G401 (cell line): ENCODE data around the gene PEAK1. TPM values are rescaled to one million over a fixed set of nuclear protein-coding genes. Genes with fewer than 3 reads are reported as not detected.
"Not testable (repeated sequence)": the region's sequence is repeated elsewhere in the genome, so short reads cannot be mapped to it uniquely, and the experiment has no call there.

Experiments
- DNase-seq: peaks from one replicate; pipeline ENCODE4 v3.0.0-alpha.2; 2015; ENCODE audit warnings: low spot score
- in situ Hi-C: cut with HindIII; loops from 2 replicates; pipeline ENCODE4 v1.10.0; 2016; ENCODE audit warnings: low sequenced_read_pairs, mixed read lengths
- total RNA-seq: library from RNA; depleted of rRNA; stranded (reverse); fragments of >200 nt; shearing (Covaris generic); gene quantifications from 2 replicates; pipeline ENCODE4 v1.2.3, GENCODE V29; 2014

Gene PEAK1
- total RNA-seq, 1 experiment from 2014 or later, result 14.3 TPM

DNA sequence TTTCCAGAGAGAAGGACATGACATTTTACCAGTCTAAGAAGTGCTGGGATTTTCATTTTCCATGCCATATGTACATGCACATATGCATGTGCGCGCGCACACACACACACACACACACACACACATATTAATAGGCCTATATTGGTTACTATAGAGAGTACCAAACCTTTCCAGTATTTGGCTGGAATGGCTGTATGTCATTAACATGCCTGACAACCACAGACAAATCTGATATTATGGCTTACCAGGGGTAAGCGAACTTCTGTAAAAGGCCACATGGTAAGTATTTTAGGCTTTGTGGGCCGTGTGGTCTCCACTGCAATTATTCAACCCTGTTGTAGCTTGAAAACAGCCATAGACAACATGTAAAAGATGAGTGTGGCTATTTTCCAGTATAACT lies 251.8 kb downstream of the PEAK1 start:
- DNase-seq, result no peak
- in situ Hi-C loops, result no loop called here

DNA sequence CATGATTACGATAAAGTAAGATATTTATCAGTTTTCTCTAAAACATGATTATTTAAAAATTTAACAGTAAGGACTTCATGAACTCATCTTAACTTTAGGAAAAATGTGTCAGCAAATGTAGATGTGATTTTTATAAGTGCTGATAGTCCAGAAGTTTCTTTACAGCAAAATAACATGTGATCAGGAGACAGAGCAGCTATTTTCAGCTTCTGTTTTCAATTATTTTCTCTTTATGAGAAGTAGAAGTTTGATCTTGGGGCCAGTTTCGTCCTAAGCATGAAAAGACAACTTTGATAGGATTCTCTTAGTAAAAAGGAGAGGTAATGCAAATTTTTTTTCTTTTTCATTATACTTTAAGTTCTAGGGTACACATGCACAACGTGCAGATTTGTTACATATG lies 252.5 kb downstream of the PEAK1 start:
- no peak for DNase-seq
- in situ Hi-C loops, result no loop called here

DNA sequence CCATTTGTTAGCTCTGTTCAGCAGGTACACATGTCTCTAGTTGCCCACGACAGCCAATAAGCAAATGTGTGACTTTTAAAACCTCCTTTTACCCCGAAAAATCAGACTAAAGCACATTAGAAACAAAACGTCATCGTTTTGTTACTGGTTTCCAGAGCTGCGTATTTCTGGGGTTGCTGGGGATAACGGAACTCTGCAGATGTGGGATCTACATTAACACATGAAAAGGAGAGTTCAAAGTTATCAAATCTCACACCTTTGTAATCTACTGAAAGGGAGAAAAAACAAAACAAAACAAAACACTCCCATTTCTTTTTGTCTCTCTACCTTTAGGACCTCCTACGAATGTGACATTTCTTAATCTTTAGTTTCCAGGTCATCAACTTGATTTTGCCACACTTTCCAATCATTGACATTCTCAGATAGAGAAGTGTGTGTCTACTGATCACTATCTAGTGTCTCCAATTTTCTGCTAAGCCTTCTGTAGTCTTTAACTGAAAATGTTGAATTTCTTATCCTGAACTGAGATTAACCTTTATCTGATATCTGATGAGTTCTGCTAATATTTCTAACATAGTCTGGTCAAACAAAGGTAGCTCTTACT lies 256.0 kb downstream of the PEAK1 start:
- DNase-seq, result no peak
- in situ Hi-C loops, result no loop called here

DNA sequence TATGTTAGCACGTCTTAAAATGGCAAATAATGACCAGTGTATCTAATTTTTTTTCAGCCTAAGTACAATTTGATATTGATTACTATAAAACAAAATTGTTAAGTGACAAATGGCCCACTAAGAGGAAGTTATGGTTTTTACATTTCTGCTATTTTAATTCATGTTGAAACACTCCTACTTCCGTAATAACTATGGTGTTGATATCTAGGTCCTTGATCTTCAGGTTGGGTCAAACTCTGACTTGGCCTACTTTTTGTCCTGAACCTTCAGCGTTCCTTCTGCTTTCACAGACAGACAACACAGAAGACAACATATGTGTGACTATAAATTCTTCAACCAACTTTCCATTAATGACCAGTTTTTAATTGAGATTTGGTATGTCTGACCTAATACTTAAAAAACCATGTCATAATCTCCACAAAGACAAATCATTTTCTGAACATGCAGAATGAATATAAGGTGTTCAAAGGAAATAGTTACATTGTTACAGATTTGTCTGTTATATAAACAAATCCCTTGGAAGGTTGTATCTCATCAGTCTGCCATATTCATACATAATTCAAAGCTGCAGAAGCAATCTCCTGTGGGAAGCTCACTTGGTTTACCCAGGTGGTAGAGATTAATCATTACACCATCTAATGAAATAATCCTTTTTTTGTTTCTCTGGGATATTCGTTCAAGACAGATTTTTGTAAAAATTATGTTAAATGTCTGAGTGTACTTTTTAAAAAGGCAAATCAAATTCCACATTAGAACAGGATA lies 256.9 kb downstream of the PEAK1 start:
- in situ Hi-C loops, result no loop called here
- DNase-seq, result no peak

DNA sequence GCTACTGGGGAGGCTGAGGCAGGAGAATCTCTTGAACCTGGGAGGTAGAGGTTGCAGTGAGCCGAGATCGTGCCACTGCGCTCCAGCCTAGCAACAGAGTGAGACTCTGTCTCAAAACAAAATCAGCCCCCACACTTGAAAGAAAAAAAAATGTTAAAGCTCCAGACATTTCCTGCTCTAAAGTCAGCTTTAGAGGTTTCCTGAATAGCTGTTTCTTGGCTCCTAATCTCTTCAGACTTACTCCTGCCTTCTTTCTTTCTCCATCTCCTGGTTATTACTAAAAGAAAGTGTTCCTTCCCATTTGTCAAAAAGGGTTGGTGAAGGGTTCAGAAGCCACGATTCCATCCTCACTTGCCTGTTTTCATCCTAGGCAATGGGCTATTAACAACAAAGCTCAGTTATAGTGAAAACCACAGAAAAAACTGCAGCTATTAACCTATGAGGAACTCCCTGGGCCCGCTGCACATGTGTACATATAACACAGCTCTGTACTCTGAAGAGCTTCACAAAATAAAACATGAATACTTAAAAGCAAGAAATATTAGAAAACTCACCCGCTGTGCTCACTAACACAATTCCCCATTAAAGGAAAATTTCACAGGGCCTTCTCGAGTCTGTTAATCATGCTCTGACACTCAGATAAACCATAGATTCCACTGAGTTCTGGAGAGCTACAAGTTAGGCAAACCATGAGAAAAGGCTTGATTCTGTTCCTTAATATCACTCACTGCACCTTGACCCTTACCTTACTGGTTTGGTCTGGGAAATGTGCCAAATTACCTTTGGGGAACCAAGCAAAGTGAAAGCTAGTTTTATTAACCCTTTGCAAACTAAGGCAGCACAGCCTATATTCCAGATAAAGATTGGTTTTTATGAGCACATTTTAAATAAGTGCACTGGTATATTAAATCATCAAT lies 259.1 kb downstream of the PEAK1 start:
- no peak for DNase-seq
- in situ Hi-C loops, result no loop called here

DNA sequence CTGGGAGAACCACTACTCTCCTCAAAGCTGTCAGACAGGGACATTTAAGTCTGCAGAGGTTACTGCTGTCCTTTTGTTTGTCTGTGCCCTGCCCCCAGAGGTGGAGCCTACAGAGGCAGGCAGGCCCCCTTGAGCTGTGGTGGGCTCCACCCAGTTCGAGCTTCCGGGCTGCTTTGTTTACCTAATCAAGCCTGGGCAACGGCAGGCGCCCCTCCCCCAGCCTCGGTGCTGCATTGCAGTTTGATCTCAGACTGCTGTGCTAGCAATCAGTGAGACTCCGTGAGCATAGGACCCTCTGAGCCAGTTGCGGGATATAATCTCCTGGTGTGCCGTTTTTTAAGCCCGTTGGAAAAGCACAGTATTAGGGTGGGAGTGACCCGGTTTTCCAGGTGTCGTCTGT lies 263.9 kb downstream of the PEAK1 start:
- DNase-seq, in situ Hi-C loops: not testable (repeated sequence)

DNA sequence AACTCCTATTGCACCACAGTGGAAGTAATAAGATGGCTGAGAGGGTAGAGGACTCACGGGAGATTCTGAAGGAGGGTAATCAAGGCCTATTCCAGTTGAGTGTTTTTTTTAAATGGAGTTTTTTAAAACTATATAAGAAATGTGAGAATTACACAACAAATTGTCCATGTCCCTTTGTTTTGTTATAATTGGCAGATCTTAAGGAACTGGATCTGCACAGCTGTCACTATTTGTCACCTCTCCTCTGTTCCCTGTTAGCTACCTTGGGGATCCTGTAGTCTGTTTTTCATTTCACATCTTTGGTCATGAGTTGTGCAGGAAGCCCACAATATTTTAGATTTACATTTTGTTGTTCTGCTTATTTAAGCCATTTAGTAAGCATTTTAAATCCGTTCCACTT lies 271.7 kb downstream of the PEAK1 start:
- in situ Hi-C loops, result no loop called here
- no peak for DNase-seq

DNA sequence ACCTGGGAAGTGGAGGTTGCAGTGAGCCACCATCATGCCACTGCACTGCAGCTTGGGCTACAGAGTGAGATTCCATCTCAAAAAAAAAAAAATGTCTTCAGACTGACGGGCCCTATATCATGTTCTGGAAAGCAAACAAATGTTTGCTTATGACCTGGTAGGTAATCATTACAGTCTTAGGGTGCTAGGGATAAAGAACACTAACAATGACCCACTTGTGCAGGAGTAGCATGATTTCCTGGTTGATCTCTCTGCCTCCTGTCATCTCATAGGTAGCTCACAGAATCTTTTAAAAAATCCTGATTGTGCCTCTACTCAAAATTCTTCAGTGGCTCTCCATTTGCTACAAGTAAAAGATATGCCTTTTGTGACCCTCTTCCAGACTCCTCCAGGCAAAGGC lies 274.5 kb downstream of the PEAK1 start:
- DNase-seq, result no peak
- in situ Hi-C loops, result no loop called here

DNA sequence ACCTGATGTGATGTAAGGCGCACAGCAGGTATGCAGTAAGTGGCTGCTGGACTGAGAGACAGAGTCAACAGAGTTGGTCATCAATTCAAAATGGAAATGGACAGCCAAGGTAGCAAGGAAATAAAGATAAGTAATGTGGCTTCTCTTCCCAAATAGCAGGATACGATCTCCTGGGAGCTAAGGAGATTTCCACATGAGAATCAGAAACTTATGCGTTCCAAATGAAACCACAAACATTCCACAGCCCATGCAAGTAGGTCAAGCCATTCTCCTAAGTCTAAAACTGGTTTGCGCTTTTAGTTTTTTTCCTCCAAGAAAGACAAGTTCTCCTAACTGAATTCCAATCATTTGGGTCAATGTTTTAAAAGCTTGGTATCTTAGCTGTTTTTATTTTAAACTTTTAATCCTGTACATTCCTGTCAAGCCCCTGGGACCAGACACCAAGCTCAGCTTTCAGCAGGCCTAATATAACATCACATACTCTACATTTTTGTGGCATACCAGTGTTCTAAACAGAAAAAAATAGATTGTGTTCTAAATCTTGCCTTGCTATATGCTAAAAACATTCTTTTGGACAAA lies 275.3 kb downstream of the PEAK1 start:
- in situ Hi-C loops, result no loop called here
- no peak for DNase-seq

DNA sequence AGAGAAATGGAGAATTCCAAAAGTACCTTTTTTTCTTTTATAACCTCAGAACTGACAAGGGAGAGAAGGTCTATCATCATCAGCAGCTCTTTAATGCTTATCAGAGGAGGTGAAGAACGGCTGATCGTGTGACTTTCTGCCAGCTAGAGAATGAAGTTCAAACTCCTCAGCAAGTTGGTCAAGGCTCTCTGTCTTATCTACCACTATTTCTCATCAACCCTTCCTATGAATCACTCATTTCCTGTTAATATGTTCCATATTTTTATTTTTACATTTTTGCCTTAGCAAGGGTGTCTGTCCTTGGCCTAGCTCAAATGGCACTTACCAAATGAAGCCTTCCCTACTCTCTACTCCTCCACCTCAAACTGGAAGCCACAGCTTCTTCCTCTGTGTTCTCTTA lies 275.9 kb downstream of the PEAK1 start:
- in situ Hi-C loops, result no loop called here

DNA sequence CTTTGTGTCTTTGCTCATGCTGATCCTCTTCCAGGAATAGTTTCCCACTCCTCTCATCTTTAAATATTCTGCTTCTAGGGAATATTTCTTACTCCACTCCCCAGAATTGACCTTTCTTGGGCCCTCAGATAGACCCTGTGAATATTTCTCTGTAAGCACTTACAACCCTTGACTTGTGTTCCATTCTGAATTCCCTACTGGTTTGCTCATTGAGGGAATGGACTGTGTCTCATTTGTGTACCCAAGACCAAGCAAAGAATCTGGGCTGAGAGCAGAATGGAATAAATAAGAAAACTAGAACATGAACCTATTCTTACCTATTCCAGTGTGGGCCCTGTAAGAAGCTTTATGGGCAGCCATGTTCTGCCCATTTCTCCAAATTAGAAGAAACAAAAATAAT lies 276.3 kb downstream of the PEAK1 start:
- in situ Hi-C loops, result no loop called here

More for the DNA sequence above, 275.9 kb downstream of the PEAK1 start:
- DNase-seq, result no peak

DNA sequence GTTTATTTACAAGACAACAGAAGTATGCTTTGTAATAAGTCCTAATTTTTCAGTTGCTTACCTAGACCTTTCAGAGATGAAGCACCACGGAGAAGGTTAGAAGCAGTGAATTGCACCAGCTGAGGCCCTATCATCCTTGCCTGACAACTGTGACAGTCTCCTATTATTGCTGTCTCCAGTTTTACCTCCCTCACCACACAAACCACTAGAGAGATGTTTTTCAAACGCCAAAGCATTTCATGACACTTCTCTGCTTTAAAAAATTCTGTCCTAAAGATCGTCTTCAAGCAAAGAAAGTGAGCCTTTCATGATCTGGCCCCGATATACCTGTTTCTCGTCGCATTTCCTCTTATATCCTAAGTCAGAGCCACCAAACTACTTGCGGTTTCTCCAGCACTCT lies 276.7 kb downstream of the PEAK1 start:
- in situ Hi-C loops, result no loop called here
- no peak for DNase-seq

More for the DNA sequence above, 276.3 kb downstream of the PEAK1 start:
- no peak for DNase-seq

DNA sequence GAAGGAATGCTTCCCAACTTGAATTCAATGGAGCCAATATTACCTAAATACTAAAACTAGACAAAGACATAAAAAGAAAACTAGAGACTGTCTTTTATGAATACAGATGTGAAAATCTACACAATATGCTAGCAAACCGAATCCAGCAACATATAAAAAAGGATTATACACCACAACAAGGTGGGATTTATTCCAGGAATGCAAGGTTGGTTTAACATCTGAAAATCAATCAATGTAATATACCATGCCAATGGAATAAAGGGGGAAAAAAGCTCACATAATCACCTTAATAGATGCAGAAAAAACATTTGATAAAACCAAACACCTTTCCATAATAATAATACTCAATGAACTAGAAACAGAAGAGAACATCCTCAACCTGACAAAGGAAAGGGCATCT lies 279.7 kb downstream of the PEAK1 start:
- in situ Hi-C loops, result no loop called here
- no peak for DNase-seq

DNA sequence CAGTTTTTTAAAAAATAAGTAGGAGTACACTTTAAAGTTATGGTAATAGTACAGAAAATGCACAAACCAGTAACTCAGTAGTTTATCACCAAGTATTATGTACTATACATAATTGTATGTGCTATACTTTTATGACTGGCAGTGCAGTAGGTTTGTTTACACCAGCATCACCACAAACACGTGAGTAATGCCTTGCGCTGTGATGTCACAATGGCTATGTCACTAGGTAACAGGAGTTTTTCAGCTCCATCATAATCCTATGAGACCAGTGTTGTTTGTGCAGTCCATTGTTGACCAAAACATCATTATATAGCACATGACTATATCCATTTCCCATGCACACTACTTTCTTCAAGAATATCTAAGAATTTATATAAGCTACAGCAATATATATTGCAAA lies 280.6 kb downstream of the PEAK1 start:
- no peak for DNase-seq
- in situ Hi-C loops, result no loop called here

DNA sequence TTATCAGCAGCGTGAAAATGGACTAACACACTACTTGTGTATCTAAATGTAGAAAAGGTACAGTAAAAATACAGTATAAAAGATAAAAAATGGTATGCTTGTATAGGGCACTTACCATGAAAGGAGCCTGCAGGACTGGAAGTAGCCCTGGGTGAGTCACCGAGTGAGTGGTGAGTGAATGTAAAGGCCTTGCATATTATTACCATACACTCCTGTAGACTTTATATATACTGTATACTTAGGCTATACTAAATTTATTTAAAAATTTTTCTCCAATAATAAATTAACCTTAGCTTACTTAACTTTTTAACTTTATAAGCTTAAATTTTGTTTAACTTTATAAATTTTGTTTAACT lies 281.8 kb downstream of the PEAK1 start:
- DNase-seq, result no peak
- in situ Hi-C loops, result no loop called here

DNA sequence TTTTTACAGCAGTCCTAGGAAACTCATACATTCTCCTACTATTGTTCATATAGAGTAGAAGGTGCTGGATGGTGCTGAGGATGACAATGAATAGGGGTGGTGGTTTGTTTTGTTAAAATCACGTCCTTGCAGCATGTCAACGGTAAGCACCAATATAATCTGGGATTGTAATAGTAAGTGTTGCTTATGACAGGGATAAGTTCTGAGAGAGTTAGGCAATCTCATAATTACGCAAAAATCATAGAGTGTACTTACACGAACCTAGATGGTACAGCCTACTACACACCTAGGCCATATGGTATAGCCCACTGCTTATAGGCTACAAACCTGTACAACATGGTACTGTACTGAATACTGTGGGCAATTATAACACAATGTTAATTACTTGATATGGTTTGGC lies 284.7 kb downstream of the PEAK1 start:
- DNase-seq, result no peak
- in situ Hi-C loops, result no loop called here

DNA sequence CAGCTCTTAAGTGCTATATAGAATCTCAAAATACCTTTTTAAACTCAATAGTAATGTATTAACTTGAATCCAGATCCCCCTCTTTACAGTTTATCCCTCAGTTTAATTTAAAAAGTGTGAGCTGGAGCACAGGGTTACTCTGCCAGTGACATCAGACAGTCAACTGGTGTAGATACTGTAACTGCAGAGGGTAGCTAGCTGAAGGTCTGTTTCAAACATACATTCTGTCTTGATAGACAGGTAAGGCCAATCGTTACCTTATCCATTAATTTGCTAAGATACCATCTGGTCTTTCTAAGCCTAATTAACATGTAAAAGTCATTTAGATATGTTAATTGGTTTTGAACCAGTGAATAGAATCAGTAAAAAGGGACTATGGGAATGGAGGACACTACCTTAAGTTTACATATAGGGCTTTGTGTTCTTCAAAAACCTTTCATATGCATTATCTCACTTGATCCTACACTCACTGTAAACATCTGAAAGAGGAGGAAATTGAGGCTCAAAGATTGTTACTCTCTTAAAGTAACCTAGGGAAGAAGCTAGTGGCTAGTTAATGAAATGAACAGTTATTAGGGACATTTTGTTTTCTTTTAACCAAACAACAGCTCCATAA lies 289.5 kb downstream of the PEAK1 start:
- no peak for DNase-seq
- in situ Hi-C loops, result no loop called here

DNA sequence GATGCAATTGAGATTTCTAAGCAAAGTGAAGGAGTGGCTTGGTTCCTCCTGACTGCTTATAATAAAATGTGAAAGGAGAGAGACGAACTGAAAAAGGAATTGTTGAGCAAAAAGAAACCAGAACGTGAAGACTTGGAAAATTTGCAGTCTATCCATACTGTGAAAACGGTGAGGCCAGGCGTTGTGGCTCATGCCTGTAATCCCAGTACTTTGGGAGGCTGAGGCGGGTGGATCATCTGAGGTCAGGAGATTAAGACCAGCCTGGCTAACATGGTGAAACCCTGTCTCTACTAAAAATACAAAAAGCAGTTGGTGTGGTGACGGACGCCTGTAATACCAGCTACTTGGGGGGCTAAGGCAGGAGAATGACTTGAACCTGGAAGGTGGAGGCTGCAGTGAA lies 292.3 kb downstream of the PEAK1 start:
- in situ Hi-C loops, result no loop called here

DNA sequence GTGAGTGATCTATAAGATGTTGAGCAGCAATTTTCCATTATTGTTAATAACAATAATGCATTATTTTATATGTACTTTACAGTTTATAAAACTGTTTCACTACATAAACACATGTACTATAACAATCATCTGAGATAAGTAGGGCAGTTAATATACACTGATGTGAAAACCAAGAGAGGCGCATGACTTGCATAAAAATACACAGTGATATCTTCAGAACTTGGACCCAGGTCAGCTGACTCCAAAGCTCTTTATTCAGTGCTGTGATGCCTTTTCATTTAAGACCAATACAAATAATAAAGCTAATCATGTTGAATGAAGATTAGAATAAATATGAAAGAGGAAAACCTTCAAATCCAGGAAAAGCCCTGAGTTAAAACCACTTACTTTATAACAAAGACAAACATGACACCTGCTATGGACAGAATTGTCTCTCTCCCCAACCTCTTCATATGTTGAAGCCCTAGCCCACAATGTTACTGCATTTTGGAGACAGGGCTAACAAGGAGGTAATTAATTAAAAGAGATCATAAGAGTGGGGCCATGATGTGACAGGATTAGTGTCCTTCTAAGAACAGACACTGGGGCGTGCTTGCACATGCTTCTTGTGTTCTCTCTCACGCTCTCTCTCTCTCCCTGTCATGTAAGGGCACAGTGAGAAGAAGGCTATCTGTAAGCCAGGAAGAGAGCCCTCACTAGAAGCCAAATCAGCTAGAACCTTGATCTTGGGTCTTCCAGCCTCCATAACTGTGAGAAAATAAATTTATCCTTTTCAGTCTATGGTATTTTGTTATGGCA lies 293.2 kb downstream of the PEAK1 start:
- in situ Hi-C loops, result no loop called here
- DNase-seq, result no peak

More for the DNA sequence above, 292.3 kb downstream of the PEAK1 start:
- no peak for DNase-seq
